GM08714 (cell line): ENCODE results near the gene FIBCD1.
"Not testable (repeated sequence)": the region's sequence is repeated elsewhere in the genome, so short reads cannot be mapped to it uniquely, and the experiment has no call there.

Experiments
- H3K4me3 ChIP-seq: fragments of 200-500 bp; sonication (Bioruptor generic); 2 replicates; pipeline ENCODE4 v1.5.1; 2014; ENCODE audit warnings: mild to moderate bottlenecking, low read length, inconsistent platforms
- ZNF274 ChIP-seq: IDR thresholded peaks from 2 replicates; pipeline ENCODE4 v1.6.1; 2012; ENCODE audit warnings: mild to moderate bottlenecking, low read depth, low read length

The FIBCD1 gene

GRCh38 chr9:130962418-130963316, 23.6 kb upstream of the FIBCD1 start:
- no peak for TF ChIP-seq ZNF274
- no peak overlapping the region for H3K4me3 ChIP-seq

- H3K4me3 ChIP-seq, result no peak overlapping the region
- no peak for TF ChIP-seq ZNF274
These were observed 22.7 kb upstream of the FIBCD1 start for GRCh38 chr9:130961511-130962300.

GRCh38 chr9:130960522-130961378, 21.7 kb upstream of the FIBCD1 start:
- no peak overlapping the region for H3K4me3 ChIP-seq
- no peak for TF ChIP-seq ZNF274

GRCh38 chr9:130959809-130960334, 20.8 kb upstream of the FIBCD1 start:
- TF ChIP-seq ZNF274, result no peak
- no peak overlapping the region for H3K4me3 ChIP-seq

- H3K4me3 ChIP-seq, result not testable (repeated sequence)
These were observed 19.5 kb upstream of the FIBCD1 start for GRCh38 chr9:130958564-130958963.

- TF ChIP-seq ZNF274, result no peak
- no peak overlapping the region for H3K4me3 ChIP-seq
These were observed 18.6 kb upstream of the FIBCD1 start for GRCh38 chr9:130957451-130958203.

- no peak overlapping the region for H3K4me3 ChIP-seq
- TF ChIP-seq ZNF274, result no peak
These were observed 17.8 kb upstream of the FIBCD1 start for GRCh38 chr9:130956636-130957450.

- no peak overlapping the region for H3K4me3 ChIP-seq
- TF ChIP-seq ZNF274, result no peak
These were observed 17.0 kb upstream of the FIBCD1 start for GRCh38 chr9:130955947-130956621.

GRCh38 chr9:130954925-130955324, 15.9 kb upstream of the FIBCD1 start:
- not testable (repeated sequence) for H3K4me3 ChIP-seq

- no peak overlapping the region for H3K4me3 ChIP-seq
- no peak for TF ChIP-seq ZNF274
These were observed 15.3 kb upstream of the FIBCD1 start for GRCh38 chr9:130954317-130954716.

GRCh38 chr9:130952065-130952762, 13.2 kb upstream of the FIBCD1 start:
- TF ChIP-seq ZNF274, result no peak
- no peak overlapping the region for H3K4me3 ChIP-seq

GRCh38 chr9:130950039-130950311, 10.9 kb upstream of the FIBCD1 start:
- H3K4me3 ChIP-seq, result no peak overlapping the region
- TF ChIP-seq ZNF274, result no peak
